Liver (tissue), 3 donors: Measurements from ENCODE around the gene RNF212.

Experiments
- EGR1 ChIP-seq, 2 donors: IDR thresholded peaks; 2 replicates each; pipeline ENCODE4 v1.6.1; 2016 to 2018; ENCODE audit warnings: antibody characterized with exemption in 2 of 2, low read depth in 2 of 2
- RAD21 ChIP-seq, 2 donors: IDR thresholded peaks; 2 replicates each; pipeline ENCODE4 v1.6.1; 2016; ENCODE audit warnings: antibody characterized with exemption in 2 of 2, mild to moderate bottlenecking in 2 of 2
- RXRA ChIP-seq, 2 donors: IDR thresholded peaks; 2 replicates each; pipeline ENCODE4 v1.6.1; 2017 to 2018; ENCODE audit warnings: antibody characterized with exemption in 2 of 2, mild to moderate bottlenecking in 1 of 2
- SP1 ChIP-seq: IDR thresholded peaks from 2 replicates; pipeline ENCODE4 v1.6.1; 2018; ENCODE audit warnings: antibody characterized with exemption, mild to moderate bottlenecking
- TF ChIP-seq, protein P1 (sequence below): IDR thresholded peaks from 2 replicates; pipeline ENCODE4 v1.6.1; 2016; ENCODE audit warnings: antibody characterized with exemption
- TF ChIP-seq, protein P2 (sequence below): fragments of 150-350 bp; IDR thresholded peaks from 2 replicates; pipeline ENCODE4 v1.5.1; 2017; ENCODE audit warnings: improper control_type of control experiment, low read depth, low read length; ENCODE audit not compliant: missing input control
- TF ChIP-seq, protein P3 (sequence below): IDR thresholded peaks from 2 replicates; pipeline ENCODE4 v1.6.1; 2016; ENCODE audit warnings: antibody characterized with exemption, mild to moderate bottlenecking
- TF ChIP-seq, protein P4 (sequence below): IDR thresholded peaks from 2 replicates; pipeline ENCODE4 v1.6.1; 2016; ENCODE audit warnings: antibody characterized with exemption
- donor health status: healthy.
- donor health status: healthy.

DNA sequence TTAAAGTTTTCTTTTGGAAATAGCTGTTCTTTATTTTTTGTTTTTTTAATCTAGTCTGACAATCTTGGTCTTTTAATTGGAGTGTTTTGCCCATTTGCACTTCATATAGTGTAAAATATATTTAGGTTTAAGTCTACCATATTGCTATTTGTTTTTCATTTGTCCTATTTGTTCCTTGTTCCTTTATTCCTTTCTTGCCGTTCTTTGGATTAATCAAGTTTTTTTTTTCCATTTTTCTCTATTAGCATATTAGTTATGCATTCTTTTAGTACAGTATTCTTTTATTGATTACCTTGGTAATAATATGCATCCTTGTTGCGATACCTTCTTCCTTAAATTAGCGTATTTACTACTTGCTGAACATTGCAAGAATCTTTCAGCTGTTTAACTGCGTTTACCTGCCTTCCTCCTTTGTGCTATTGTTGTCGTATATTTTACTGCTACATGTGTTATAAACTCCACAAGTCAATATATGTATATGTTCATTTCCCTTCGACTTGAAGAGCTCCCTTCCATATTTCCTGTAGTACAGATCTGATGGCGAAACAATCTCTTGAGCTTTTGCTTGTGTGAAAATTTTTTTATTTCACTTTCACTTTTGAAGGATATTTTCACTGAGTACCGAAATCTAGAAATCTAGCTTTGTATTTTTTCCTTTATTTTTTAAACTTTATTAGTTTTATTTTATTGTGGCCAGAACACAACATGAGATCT lies 23.9 kb upstream of the RNF212 start:
- no peak for TF ChIP-seq EGR1 (IDR thresholded peaks at IDR 0.05; ENCODE audit: low read depth in 2 of 2)
- TF ChIP-seq, protein P1, sequence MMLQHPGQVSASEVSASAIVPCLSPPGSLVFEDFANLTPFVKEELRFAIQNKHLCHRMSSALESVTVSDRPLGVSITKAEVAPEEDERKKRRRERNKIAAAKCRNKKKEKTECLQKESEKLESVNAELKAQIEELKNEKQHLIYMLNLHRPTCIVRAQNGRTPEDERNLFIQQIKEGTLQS: no peak
- TF ChIP-seq, protein P2, sequence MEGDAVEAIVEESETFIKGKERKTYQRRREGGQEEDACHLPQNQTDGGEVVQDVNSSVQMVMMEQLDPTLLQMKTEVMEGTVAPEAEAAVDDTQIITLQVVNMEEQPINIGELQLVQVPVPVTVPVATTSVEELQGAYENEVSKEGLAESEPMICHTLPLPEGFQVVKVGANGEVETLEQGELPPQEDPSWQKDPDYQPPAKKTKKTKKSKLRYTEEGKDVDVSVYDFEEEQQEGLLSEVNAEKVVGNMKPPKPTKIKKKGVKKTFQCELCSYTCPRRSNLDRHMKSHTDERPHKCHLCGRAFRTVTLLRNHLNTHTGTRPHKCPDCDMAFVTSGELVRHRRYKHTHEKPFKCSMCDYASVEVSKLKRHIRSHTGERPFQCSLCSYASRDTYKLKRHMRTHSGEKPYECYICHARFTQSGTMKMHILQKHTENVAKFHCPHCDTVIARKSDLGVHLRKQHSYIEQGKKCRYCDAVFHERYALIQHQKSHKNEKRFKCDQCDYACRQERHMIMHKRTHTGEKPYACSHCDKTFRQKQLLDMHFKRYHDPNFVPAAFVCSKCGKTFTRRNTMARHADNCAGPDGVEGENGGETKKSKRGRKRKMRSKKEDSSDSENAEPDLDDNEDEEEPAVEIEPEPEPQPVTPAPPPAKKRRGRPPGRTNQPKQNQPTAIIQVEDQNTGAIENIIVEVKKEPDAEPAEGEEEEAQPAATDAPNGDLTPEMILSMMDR: no peak
- no peak for TF ChIP-seq SP1
- no peak for TF ChIP-seq RXRA (IDR thresholded peaks at IDR 0.05)
- TF ChIP-seq RAD21 (IDR thresholded peaks at IDR 0.05): no peak
- TF ChIP-seq, protein P3, sequence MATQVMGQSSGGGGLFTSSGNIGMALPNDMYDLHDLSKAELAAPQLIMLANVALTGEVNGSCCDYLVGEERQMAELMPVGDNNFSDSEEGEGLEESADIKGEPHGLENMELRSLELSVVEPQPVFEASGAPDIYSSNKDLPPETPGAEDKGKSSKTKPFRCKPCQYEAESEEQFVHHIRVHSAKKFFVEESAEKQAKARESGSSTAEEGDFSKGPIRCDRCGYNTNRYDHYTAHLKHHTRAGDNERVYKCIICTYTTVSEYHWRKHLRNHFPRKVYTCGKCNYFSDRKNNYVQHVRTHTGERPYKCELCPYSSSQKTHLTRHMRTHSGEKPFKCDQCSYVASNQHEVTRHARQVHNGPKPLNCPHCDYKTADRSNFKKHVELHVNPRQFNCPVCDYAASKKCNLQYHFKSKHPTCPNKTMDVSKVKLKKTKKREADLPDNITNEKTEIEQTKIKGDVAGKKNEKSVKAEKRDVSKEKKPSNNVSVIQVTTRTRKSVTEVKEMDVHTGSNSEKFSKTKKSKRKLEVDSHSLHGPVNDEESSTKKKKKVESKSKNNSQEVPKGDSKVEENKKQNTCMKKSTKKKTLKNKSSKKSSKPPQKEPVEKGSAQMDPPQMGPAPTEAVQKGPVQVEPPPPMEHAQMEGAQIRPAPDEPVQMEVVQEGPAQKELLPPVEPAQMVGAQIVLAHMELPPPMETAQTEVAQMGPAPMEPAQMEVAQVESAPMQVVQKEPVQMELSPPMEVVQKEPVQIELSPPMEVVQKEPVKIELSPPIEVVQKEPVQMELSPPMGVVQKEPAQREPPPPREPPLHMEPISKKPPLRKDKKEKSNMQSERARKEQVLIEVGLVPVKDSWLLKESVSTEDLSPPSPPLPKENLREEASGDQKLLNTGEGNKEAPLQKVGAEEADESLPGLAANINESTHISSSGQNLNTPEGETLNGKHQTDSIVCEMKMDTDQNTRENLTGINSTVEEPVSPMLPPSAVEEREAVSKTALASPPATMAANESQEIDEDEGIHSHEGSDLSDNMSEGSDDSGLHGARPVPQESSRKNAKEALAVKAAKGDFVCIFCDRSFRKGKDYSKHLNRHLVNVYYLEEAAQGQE: no peak
- TF ChIP-seq, protein P4, sequence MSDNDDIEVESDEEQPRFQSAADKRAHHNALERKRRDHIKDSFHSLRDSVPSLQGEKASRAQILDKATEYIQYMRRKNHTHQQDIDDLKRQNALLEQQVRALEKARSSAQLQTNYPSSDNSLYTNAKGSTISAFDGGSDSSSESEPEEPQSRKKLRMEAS: no peak
